Neural cell (in vitro differentiated cells): ENCODE data around the gene CRYGN.

Experiments used
- EZH2 ChIP-seq: fragments of 200-600, 300-800 bp; shearing (Covaris generic), sonication (generic); IDR thresholded peaks from 2 replicates; pipeline ENCODE4 v1.6.1; 2014; ENCODE audit warnings: antibody characterized with exemption, low read length, borderline replicate concordance, mild to moderate bottlenecking; ENCODE audit not compliant: insufficient read depth, poor library complexity, severe bottlenecking
- TF ChIP-seq, protein P1 (sequence below): fragments of 450-650 bp; IDR thresholded peaks from 2 replicates; pipeline ENCODE4 v1.5.1; 2014; ENCODE audit warnings: antibody characterized with exemption, mild to moderate bottlenecking, moderate library complexity; ENCODE audit not compliant: poor library complexity, severe bottlenecking

DNA sequence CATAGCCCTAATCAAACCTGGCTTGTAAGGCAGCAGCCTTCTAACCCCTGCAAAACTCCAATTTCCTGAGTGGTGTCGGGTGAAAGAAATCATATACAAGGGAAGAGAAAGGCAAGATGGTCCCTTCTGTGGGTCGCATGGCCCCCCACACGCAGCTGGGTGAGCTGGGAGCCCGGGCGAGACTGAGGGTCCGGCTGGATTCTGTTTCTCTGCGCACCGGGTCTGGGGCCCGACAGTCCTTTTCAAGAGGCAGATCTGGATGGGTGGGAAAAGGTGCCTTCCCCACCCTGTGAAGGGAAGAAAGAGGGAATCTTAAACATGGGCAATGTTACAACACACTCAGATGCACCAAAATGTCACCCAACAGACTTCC lies 48.6 kb downstream of the CRYGN start:
- TF ChIP-seq, protein P1, sequence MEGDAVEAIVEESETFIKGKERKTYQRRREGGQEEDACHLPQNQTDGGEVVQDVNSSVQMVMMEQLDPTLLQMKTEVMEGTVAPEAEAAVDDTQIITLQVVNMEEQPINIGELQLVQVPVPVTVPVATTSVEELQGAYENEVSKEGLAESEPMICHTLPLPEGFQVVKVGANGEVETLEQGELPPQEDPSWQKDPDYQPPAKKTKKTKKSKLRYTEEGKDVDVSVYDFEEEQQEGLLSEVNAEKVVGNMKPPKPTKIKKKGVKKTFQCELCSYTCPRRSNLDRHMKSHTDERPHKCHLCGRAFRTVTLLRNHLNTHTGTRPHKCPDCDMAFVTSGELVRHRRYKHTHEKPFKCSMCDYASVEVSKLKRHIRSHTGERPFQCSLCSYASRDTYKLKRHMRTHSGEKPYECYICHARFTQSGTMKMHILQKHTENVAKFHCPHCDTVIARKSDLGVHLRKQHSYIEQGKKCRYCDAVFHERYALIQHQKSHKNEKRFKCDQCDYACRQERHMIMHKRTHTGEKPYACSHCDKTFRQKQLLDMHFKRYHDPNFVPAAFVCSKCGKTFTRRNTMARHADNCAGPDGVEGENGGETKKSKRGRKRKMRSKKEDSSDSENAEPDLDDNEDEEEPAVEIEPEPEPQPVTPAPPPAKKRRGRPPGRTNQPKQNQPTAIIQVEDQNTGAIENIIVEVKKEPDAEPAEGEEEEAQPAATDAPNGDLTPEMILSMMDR = no peak
- TF ChIP-seq EZH2 = no peak
